RWPE1 (cell line): ENCODE measurements around the gene GPR137.

Experiments used
- CTCF ChIA-PET: fragments of 350-600 bp; sonication (Branson Sonifier 250); formaldehyde crosslinking; extraction: SDS; loops from one replicate; lab custom pipeline; 2021; lab: Yijun Ruan, JAX
- POLR2A ChIA-PET: fragments of 400-600 bp; formaldehyde crosslinking; extraction: SDS; loops from one replicate; lab custom pipeline; 2020; ENCODE audit warnings: antibody characterized with exemption; ENCODE audit not compliant: low non-redundant PET; lab: Yijun Ruan, JAX
- DNase-seq: peaks from one replicate; pipeline ENCODE4 v3.0.0; 2012; ENCODE audit warnings: low spot score
- H3K27ac ChIP-seq: fragments of 450-650 bp; 2 replicates; pipeline ENCODE4 v1.5.1; 2017
- TF ChIP-seq, protein P1 (sequence below): fragments of 450-650 bp; conservative IDR thresholded peaks from 2 replicates; pipeline ENCODE4 v1.5.1; 2017; ENCODE audit warnings: low read depth, mild to moderate bottlenecking

GPR137 gene

DNA sequence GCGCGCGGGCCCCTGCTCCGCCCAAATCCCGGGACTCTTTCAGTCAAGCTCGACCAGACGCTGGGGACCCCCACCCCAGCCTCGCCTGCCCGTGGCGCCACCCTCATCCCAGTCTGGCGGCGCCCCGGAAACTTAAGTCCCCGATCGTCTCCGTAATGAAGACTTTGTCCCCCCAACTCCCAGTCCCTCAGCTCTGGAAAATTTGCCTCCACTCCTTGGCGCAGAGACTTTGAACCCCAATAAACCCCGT, 34.0 kb upstream of the GPR137 start:
- no peak for DNase-seq
- H3K27ac ChIP-seq: peak overlapping the region; percentile 98
- TF ChIP-seq, protein P1, sequence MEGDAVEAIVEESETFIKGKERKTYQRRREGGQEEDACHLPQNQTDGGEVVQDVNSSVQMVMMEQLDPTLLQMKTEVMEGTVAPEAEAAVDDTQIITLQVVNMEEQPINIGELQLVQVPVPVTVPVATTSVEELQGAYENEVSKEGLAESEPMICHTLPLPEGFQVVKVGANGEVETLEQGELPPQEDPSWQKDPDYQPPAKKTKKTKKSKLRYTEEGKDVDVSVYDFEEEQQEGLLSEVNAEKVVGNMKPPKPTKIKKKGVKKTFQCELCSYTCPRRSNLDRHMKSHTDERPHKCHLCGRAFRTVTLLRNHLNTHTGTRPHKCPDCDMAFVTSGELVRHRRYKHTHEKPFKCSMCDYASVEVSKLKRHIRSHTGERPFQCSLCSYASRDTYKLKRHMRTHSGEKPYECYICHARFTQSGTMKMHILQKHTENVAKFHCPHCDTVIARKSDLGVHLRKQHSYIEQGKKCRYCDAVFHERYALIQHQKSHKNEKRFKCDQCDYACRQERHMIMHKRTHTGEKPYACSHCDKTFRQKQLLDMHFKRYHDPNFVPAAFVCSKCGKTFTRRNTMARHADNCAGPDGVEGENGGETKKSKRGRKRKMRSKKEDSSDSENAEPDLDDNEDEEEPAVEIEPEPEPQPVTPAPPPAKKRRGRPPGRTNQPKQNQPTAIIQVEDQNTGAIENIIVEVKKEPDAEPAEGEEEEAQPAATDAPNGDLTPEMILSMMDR: no peak
- POLR2A ChIA-PET: interaction anchor here (1.4 kb wide), 1 partner anchor 16 kb away, joined by 4 read pairs; no protein-coding TSS in a partner anchor
- CTCF ChIA-PET: interaction anchor here (0.6 to 2.7 kb wide), 6 partner anchors 12 to 50 kb away, joined by 3 to 19 read pairs (median 4); no protein-coding TSS in a partner anchor

DNA sequence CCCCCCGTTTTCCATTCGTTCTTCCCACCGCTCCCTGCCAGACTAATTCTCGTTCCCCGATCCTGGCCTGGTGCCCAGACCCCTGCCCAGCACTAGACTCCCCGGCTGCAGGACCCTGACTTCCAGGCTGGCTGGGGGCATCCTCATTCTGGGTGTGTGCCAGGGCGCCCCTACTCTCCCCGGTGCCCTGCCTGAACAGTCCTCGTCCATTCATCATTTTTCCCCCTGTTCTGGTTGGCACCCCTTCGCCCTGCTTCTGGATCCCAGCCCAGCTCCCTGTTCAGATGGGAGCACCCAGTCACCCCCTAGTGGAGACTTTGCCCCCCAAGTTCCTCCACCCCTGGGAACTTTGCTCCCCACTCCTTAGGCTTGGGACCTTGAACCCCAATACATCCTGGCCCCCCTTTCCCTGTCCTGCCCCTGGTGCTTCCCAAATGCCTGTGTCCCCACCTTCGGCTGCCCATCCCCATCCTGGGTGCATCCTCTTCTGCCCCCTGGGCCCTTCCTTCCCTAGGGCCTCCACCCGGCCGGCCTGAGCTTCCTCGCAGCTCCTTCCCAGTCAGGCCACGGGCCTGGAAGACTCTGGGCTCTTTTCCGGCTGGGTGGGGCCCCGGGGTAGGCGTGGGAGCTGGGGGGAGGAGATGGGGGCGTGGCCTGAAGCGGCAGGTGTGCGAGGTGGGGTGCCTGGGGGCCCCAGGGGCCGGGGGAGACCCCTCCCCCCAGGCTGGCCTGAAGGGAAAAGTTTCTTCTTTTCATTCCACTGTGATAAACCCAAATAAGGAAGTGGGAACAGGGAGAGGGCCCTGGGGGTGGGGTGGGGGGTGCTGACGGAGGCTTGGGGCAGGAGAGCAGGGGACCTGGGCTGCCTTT, 33.4 kb upstream of the GPR137 start:
- peak overlapping the region; percentile 98 for H3K27ac ChIP-seq
- POLR2A ChIA-PET: interaction anchor here (0.6 to 1.4 kb wide), 3 partner anchors 11 to 17 kb away, joined by 4 read pairs; partner anchors contain the start of gene FKBP2
- CTCF ChIA-PET: interaction anchor here (0.6 to 2.7 kb wide), 9 partner anchors 9 to 66 kb away, joined by 3 to 19 read pairs (median 3); partner anchors contain the start of gene STIP1
- no peak for DNase-seq
- TF ChIP-seq, protein P1: peak; percentile 47

DNA sequence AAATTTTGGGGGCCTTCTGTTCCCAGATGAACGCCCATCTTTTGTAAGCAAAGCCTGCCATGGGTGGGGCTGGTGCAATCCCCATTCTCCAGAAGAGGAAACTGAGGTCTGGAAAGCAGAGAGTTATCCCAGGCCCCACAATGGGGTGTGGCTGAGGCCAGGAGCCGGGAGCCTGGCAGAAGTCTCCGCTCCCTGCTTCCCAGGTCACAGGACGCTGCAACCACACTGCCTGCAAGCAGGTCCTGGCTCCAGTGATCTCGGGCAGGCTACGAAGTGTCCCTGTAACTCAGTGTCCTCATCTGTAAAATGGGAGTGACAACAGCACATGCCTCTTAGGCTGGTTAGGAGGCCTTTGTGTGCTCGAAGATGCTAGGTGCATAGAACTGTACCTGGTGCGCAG, 32.6 kb upstream of the GPR137 start:
- TF ChIP-seq, protein P1: no peak
- peak overlapping the region; percentile 98 for H3K27ac ChIP-seq
- DNase-seq: no peak
- CTCF ChIA-PET: no interaction called here
- POLR2A ChIA-PET: interaction anchor here (0.6 to 1.0 kb wide), 2 partner anchors 12 to 16 kb away, joined by 4 to 6 read pairs; no protein-coding TSS in a partner anchor

DNA sequence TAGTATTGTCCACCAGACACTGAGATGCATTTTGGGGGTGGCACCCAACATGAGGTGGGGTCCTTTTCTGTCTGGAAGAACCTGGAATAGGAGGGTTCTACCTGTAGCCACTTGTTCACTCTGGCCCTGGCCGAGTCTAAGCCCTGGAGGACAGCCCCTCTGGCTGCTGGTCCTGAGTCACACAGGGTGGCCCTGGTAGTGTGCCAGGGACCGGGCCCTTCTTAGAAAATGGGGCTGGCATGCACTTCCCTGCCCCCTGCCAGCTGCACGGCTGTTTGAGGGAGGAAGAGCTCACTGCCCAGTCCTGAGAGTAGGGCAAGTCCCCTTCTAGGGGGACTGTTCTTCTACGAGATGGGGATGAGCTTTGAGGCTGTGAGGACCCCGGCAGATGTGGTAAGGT, 32.2 kb upstream of the GPR137 start:
- ChIA-PET POLR2A (interaction anchor here (1.0 kb wide), 1 partner anchor 12 kb away, joined by 6 read pairs; no protein-coding TSS in a partner anchor), CTCF (no interaction called here)
- peak overlapping the region; percentile 98 for H3K27ac ChIP-seq
- TF ChIP-seq, protein P1: no peak
- DNase-seq: no peak

DNA sequence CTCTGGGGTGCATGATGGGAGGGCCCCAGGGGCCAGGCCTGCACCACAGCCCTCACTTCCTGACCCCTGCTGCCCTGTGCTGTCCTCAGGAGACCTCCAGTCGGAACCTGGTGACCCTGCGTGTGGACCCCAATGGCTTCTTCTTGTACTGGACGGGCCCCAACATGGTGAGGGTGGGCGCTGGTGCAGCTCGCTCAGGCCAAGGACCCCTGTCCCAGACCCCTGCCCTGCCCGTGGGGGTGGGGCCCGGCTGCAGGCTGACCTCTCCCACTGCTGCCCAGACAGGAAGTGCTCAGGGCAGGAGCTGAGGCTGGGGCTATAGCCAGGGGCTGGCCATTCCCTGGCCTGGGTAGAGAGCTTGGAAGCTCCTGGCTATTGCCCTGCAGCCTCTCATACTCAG, 31.3 kb upstream of the GPR137 start:
- ChIA-PET CTCF (no interaction called here), POLR2A (no interaction called here)
- DNase-seq: no peak
- TF ChIP-seq, protein P1: no peak
- H3K27ac ChIP-seq: peak overlapping the region; percentile 98

DNA sequence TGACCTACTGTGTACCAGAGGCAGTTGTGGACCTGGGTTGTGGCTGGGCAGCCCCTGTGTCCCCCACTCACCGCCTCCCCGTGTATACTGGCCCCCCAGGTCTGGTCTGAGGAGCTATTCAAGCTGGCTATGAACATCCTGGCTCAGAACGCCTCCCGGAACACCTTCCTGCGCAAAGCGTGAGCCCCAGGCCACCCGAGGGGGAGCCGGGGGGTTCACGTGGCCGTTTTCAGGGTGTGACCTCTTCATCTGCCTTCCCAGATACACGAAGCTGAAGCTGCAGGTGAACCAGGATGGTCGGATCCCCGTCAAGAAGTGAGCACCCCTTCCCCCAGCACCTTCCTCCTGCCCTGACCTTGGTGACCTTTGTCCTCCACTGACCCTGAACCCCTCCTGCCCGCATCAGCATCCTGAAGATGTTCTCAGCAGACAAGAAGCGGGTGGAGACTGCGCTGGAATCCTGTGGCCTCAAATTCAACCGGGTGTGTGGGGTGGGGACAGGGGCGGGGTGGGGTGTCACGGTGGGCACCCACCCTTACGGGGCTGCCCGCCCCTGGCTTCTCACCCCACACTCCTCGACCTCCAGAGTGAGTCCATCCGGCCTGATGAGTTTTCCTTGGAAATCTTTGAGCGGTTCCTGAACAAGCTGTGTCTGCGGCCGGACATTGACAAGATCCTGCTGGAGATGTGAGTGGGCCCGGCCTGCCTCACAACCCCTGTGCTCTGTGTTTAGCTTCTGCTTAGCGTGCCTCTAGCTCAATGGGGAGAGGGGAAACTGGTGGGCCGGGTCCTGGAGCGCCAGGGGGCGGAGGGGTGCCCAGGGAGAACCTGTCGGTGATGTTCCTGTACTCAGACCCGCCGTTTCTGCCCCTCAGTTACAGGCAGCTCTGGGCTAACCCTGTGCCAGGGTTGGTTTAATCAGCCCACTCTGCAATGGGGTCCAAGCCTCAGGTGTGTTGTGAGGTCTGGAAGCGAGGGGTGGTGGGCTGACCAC, 30.2 kb upstream of the GPR137 start:
- ChIA-PET CTCF (interaction anchor here (0.6 kb wide), 1 partner anchor 14 kb away, joined by 4 read pairs; the partner anchor contains the start of gene FKBP2), POLR2A (no interaction called here)
- TF ChIP-seq, protein P1: no peak

More for the DNA sequence above, 30.2 kb upstream of the GPR137 start:
- peak overlapping the region; percentile 98 for H3K27ac ChIP-seq
- DNase-seq: no peak
